ENCODE data around the gene CENPK. TPM values are rescaled to one million over a fixed set of nuclear protein-coding genes. Genes with fewer than 3 reads are reported as not detected.

The CENPK gene
- total and polyA plus RNA-seq, 9 of the 15 experiments (the other 6 are each of a cell fraction or from before 2014, with no cell fraction given): 30.8 to 134 (median 69.0) TPM

DNA sequence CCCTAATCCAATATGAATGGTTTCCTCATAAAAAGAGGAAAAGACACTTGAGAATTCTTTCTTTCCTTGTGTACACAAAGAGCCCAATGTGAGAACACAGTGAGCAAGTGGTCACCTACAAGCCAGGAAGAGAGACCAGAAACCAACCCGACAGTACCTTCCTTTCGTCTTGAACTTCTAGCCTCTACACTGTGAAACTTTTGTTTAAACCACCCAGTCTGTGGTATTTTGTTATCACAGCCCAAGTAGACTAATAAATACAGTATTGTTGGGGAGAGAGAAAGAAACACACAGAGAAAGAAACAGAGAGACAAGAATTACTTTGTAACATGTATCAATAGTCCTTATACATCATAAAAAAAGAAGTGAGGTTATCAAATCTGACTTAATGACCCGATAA is 37.2 kb downstream of the CENPK start:
- TF ChIP-seq, protein P1, sequence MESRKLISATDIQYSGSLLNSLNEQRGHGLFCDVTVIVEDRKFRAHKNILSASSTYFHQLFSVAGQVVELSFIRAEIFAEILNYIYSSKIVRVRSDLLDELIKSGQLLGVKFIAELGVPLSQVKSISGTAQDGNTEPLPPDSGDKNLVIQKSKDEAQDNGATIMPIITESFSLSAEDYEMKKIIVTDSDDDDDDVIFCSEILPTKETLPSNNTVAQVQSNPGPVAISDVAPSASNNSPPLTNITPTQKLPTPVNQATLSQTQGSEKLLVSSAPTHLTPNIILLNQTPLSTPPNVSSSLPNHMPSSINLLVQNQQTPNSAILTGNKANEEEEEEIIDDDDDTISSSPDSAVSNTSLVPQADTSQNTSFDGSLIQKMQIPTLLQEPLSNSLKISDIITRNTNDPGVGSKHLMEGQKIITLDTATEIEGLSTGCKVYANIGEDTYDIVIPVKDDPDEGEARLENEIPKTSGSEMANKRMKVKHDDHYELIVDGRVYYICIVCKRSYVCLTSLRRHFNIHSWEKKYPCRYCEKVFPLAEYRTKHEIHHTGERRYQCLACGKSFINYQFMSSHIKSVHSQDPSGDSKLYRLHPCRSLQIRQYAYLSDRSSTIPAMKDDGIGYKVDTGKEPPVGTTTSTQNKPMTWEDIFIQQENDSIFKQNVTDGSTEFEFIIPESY (CRISPR knock-in tag; IDR thresholded peaks at IDR 0.05): no peak
- no peak for TF ChIP-seq CHD2 (IDR thresholded peaks at IDR 0.05; ENCODE audit: low read depth, low read length)
- TF ChIP-seq RCOR1 (IDR thresholded peaks at IDR 0.05; ENCODE audit: borderline replicate concordance in 1 of 2, low read depth in 2 of 2, low read length in 2 of 2): no peak
- TF ChIP-seq ZNF24 (IDR thresholded peaks at IDR 0.05): no peak
- no peak for TF ChIP-seq NFATC3 (IDR thresholded peaks at IDR 0.05)
- no peak for TF ChIP-seq ZNF316 (IDR thresholded peaks at IDR 0.05)
- TF ChIP-seq, protein P2, sequence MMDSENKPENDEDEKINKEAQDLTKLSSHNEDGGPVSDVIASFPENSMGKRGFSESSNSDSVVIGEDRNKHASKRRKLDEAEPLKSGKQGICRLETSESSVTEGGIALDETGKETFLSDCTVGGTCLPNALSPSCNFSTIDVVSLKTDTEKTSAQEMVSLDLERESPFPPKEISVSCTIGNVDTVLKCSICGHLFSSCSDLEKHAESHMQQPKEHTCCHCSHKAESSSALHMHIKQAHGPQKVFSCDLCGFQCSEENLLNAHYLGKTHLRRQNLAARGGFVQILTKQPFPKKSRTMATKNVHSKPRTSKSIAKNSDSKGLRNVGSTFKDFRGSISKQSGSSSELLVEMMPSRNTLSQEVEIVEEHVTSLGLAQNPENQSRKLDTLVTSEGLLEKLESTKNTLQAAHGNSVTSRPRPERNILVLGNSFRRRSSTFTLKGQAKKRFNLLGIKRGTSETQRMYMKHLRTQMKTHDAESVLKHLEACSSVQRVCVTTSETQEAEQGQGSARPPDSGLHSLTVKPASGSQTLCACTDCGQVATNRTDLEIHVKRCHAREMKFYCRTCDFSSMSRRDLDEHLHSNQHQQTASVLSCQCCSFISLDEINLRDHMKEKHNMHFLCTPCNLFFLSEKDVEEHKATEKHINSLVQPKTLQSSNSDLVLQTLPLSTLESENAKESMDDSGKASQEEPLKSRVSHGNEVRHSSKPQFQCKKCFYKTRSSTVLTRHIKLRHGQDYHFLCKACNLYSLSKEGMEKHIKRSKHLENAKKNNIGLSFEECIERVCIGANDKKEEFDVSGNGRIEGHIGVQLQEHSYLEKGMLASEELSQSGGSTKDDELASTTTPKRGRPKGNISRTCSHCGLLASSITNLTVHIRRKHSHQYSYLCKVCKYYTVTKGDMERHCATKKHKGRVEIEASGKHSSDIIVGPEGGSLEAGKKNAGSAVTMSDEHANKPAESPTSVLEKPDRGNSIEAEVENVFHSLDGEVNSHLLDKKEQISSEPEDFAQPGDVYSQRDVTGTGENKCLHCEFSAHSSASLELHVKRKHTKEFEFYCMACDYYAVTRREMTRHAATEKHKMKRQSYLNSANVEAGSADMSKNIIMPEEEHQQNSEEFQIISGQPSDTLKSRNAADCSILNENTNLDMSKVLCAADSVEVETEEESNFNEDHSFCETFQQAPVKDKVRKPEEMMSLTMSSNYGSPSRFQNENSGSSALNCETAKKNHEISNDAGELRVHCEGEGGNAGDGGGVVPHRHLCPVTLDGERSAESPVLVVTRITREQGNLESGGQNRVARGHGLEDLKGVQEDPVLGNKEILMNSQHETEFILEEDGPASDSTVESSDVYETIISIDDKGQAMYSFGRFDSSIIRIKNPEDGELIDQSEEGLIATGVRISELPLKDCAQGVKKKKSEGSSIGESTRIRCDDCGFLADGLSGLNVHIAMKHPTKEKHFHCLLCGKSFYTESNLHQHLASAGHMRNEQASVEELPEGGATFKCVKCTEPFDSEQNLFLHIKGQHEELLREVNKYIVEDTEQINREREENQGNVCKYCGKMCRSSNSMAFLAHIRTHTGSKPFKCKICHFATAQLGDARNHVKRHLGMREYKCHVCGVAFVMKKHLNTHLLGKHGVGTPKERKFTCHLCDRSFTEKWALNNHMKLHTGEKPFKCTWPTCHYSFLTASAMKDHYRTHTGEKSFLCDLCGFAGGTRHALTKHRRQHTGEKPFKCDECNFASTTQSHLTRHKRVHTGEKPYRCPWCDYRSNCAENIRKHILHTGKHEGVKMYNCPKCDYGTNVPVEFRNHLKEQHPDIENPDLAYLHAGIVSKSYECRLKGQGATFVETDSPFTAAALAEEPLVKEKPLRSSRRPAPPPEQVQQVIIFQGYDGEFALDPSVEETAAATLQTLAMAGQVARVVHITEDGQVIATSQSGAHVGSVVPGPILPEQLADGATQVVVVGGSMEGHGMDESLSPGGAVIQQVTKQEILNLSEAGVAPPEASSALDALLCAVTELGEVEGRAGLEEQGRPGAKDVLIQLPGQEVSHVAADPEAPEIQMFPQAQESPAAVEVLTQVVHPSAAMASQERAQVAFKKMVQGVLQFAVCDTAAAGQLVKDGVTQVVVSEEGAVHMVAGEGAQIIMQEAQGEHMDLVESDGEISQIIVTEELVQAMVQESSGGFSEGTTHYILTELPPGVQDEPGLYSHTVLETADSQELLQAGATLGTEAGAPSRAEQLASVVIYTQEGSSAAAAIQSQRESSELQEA (IDR thresholded peaks at IDR 0.05; ENCODE audit: low read depth): no peak
- ChIA-PET POLR2A (no interaction called here), CTCF (ENCODE audit: low intra/inter-chr PET ratio) (interaction anchor here (0.6 kb wide), 1 partner anchor 263 kb away, joined by 3 read pairs; no protein-coding TSS in a partner anchor)
- H3K9ac ChIP-seq (ENCODE audit: insufficient read depth in 1 of 2, low read depth in 2 of 2, low read length in 2 of 2): no peak overlapping the region
- no peak overlapping the region for H2AFZ ChIP-seq (ENCODE audit: low read depth, low read length)
- no peaks in the 10 kb centered on the region for H3K9me3 ChIP-seq (replicated peaks; ENCODE audit: control insufficient read depth, insufficient read depth, low read depth, low read length)
- H3K36me3 ChIP-seq (ENCODE audit: control insufficient read depth, insufficient read depth, low read length): peaks cover 37% of the 10 kb centered on the region
- H3K9me1 ChIP-seq (ENCODE audit: control insufficient read depth, insufficient read depth, low read length): no peaks in the 10 kb centered on the region
- H3K4me2 ChIP-seq (ENCODE audit: insufficient read depth, low read length): no peak overlapping the region
- no peak overlapping the region for H3K4me3 ChIP-seq
- in situ Hi-C loops (cut with MboI) (no loop called here), intact Hi-C loops (cut with micrococcal nuclease) (no loop called here)
- no peaks in the 10 kb centered on the region for H3K27me3 ChIP-seq (ENCODE audit: control insufficient read depth in 2 of 2, insufficient read depth in 2 of 2, low read length in 2 of 2)
- no peaks in the 10 kb centered on the region for H3K79me2 ChIP-seq (ENCODE audit: control insufficient read depth, insufficient read depth, low read length)
- ATAC-seq: no peak
- no peaks in the 10 kb centered on the region for H3K4me1 ChIP-seq (replicated peaks in 1 of 2; ENCODE audit: control insufficient read depth in 2 of 2, insufficient read depth in 2 of 2, low read length in 2 of 2)
- no peak for DNase-seq (ENCODE audit: extremely low read depth in 1 of 4, low spot score in 3 of 4)
- WGBS (ENCODE audit: insufficient coverage, low coverage, missing lambda C conversion rate): 92% methylated on average over 3 of the region's 3 CpGs
- no TSS peak for BruUV-seq (replicated peaks)
- H4K20me1 ChIP-seq (replicated peaks; ENCODE audit: control insufficient read depth, insufficient read depth, low read length): no peaks in the 10 kb centered on the region
- FAIRE-seq: no peak
- H3K27ac ChIP-seq (ENCODE audit: extremely low read depth, low read depth, low read length): no peak overlapping the region

Data from K562 (cell line).